WERI-Rb-1 (cell line): Measurements from ENCODE around the gene PIP5K1C.

Experiments used
- DNase-seq: peaks from one replicate; pipeline ENCODE4 v3.0.0-alpha.2; 2020
- H3K27ac ChIP-seq: fragments of 250-450 bp; sonication (Bioruptor Pico); 2 replicates; pipeline ENCODE4 v1.5.1; 2020; ENCODE audit warnings: mild to moderate bottlenecking, moderate library complexity
- H3K27me3 ChIP-seq: fragments of 250-450 bp; sonication (Bioruptor Pico); 2 replicates; pipeline ENCODE4 v1.5.1; 2021; ENCODE audit warnings: mild to moderate bottlenecking, low read depth, moderate library complexity; ENCODE audit not compliant: insufficient read depth, severe bottlenecking
- H3K36me3 ChIP-seq: fragments of 250-450 bp; sonication (Bioruptor Pico); 2 replicates; pipeline ENCODE4 v1.5.1; 2020; ENCODE audit warnings: mild to moderate bottlenecking, moderate library complexity
- H3K4me3 ChIP-seq: 2 replicates; pipeline ENCODE4 v1.5.1; 2011; ENCODE audit warnings: low read depth, mild to moderate bottlenecking, control low read depth, low read length
- H3K9me3 ChIP-seq: fragments of 250-450 bp; sonication (Bioruptor Pico); 2 replicates; pipeline ENCODE4 v1.5.1; 2021; ENCODE audit warnings: mild to moderate bottlenecking, moderate library complexity; ENCODE audit not compliant: severe bottlenecking
- TF ChIP-seq, protein P1 (sequence below): IDR thresholded peaks from 2 replicates; pipeline ENCODE4 v1.5.1; 2011; ENCODE audit warnings: low read depth, mild to moderate bottlenecking, control low read depth, inconsistent platforms, low read length

The PIP5K1C gene

GRCh38 chr19:3659746-3660112, 40.5 kb downstream of the PIP5K1C start:
- peaks cover 94% of the 10 kb centered on the region for H3K36me3 ChIP-seq
- H3K4me3 ChIP-seq: no peak overlapping the region
- no peaks in the 10 kb centered on the region for H3K9me3 ChIP-seq
- H3K27ac ChIP-seq: peak overlapping the region; percentile 99
- TF ChIP-seq, protein P1, sequence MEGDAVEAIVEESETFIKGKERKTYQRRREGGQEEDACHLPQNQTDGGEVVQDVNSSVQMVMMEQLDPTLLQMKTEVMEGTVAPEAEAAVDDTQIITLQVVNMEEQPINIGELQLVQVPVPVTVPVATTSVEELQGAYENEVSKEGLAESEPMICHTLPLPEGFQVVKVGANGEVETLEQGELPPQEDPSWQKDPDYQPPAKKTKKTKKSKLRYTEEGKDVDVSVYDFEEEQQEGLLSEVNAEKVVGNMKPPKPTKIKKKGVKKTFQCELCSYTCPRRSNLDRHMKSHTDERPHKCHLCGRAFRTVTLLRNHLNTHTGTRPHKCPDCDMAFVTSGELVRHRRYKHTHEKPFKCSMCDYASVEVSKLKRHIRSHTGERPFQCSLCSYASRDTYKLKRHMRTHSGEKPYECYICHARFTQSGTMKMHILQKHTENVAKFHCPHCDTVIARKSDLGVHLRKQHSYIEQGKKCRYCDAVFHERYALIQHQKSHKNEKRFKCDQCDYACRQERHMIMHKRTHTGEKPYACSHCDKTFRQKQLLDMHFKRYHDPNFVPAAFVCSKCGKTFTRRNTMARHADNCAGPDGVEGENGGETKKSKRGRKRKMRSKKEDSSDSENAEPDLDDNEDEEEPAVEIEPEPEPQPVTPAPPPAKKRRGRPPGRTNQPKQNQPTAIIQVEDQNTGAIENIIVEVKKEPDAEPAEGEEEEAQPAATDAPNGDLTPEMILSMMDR: no peak
- DNase-seq: no peak
- H3K27me3 ChIP-seq: no peaks in the 10 kb centered on the region

- H3K9me3 ChIP-seq: no peaks in the 10 kb centered on the region
- no peaks in the 10 kb centered on the region for H3K27me3 ChIP-seq
- H3K4me3 ChIP-seq: no peak overlapping the region
- TF ChIP-seq, protein P1: no peak
- peaks cover 94% of the 10 kb centered on the region for H3K36me3 ChIP-seq
- H3K27ac ChIP-seq: peak overlapping the region; percentile 99
- DNase-seq: peak; percentile 46
These were observed 41.2 kb downstream of the PIP5K1C start for GRCh38 chr19:3658870-3659745.

GRCh38 chr19:3658004-3658869, 42.0 kb downstream of the PIP5K1C start:
- TF ChIP-seq, protein P1: no peak
- no peak overlapping the region for H3K4me3 ChIP-seq
- peak overlapping the region; percentile 99 for H3K27ac ChIP-seq
- no peaks in the 10 kb centered on the region for H3K27me3 ChIP-seq
- peak; percentile 43 for DNase-seq
- H3K9me3 ChIP-seq: no peaks in the 10 kb centered on the region
- H3K36me3 ChIP-seq: peaks cover 94% of the 10 kb centered on the region

DNA sequence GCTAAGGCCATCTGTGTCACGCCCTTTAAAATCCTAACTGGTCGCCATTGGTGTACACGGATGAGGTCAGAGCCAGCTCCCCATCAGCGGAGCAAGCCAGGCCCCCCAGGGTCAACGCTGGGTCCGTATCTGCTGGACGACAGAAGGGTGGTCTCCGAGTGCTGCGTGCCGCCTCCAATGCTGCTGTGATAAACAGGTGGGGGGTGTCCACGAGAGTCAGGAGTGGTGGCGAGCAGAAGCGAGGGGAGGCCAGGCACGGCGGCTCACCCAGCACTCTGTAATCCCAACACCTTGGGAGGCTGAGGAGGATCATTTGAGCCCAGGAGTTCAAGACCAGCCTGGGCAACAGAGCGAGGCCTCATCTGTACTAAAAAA, 42.9 kb downstream of the PIP5K1C start:
- TF ChIP-seq, protein P1: no peak
- peak overlapping the region; percentile 99 for H3K27ac ChIP-seq
- no peak for DNase-seq
- H3K36me3 ChIP-seq: peaks cover 94% of the 10 kb centered on the region
- H3K27me3 ChIP-seq: no peaks in the 10 kb centered on the region
- no peak overlapping the region for H3K4me3 ChIP-seq
- no peaks in the 10 kb centered on the region for H3K9me3 ChIP-seq

- Histone ChIP-seq H3K36me3 (peaks cover 94% of the 10 kb centered on the region), H3K27ac (peak overlapping the region; percentile 99), H3K9me3 (no peaks in the 10 kb centered on the region), H3K4me3 (no peak overlapping the region), H3K27me3 (no peaks in the 10 kb centered on the region)
- TF ChIP-seq, protein P1: peak; percentile 39; the same call in 1 of the 2 replicates
- no peak for DNase-seq
These were observed 43.4 kb downstream of the PIP5K1C start for GRCh38 chr19:3656747-3657394.
